BJ (cell line): ENCODE results near the gene ATXN2. TPM values are rescaled to one million over a fixed set of nuclear protein-coding genes. Genes with fewer than 3 reads are reported as not detected.

ENCODE experiments used
- CTCF ChIA-PET: fragments of 350-600 bp; formaldehyde crosslinking; extraction: SDS; loops from one replicate; lab custom pipeline; 2021; ENCODE audit warnings: antibody characterized with exemption, inconsistent platforms; lab: Yijun Ruan, JAX
- POLR2A ChIA-PET: fragments of 300-600 bp; sonication (Branson Sonifier 250); formaldehyde crosslinking; extraction: SDS; loops from one replicate; lab custom pipeline; 2021; ENCODE audit warnings: antibody characterized with exemption; lab: Charles Lee
- DNase-seq: peaks from one replicate; pipeline ENCODE4 v3.0.0-alpha.2; 2011; ENCODE audit warnings: low read depth
- H3K27me3 ChIP-seq: 2 replicates; pipeline ENCODE4 v1.6.0; 2011; ENCODE audit warnings: low read length; ENCODE audit not compliant: control insufficient read depth, insufficient read depth
- H3K36me3 ChIP-seq: 2 replicates; pipeline ENCODE4 v1.5.1; 2011; ENCODE audit warnings: low read length; ENCODE audit not compliant: control insufficient read depth, insufficient read depth
- H3K4me3 ChIP-seq: 2 replicates; pipeline ENCODE4 v1.5.1; 2011; ENCODE audit warnings: low read depth, mild to moderate bottlenecking, control low read depth, low read length
- CTCF ChIP-seq: IDR thresholded peaks from 2 replicates; pipeline ENCODE4 v1.5.1; 2011; ENCODE audit warnings: low read depth, mild to moderate bottlenecking, control low read depth, inconsistent platforms, low read length, moderate library complexity; ENCODE audit not compliant: insufficient read depth
- polyA plus RNA-seq: library from polyadenylated mRNA; depleted of rRNA; stranded (reverse); fragments of >200 nt; gene quantifications from 2 replicates; pipeline ENCODE4 v1.2.3, GENCODE V29; 2011

The ATXN2 gene
- polyA plus RNA-seq, 1 experiment, result 30.3 TPM

GRCh38 chr12:111427417-111428074, 171.6 kb downstream of the ATXN2 start:
- no peak for TF ChIP-seq CTCF
- CTCF ChIA-PET, result interaction anchor here (1.7 kb wide), 1 partner anchor 31 kb away, joined by 7 read pairs; no protein-coding TSS in a partner anchor
- DNase-seq, result no peak
- H3K36me3 ChIP-seq, result peaks cover 1% of the 10 kb centered on the region
- no peaks in the 10 kb centered on the region for H3K27me3 ChIP-seq
- POLR2A ChIA-PET, result no interaction called here
- no peak overlapping the region for H3K4me3 ChIP-seq

- ChIA-PET POLR2A (no interaction called here), CTCF (interaction anchor here (1.7 kb wide), 1 partner anchor 30 kb away, joined by 7 read pairs; no protein-coding TSS in a partner anchor)
- H3K36me3 ChIP-seq, result peaks cover 1% of the 10 kb centered on the region
- no peak for DNase-seq
- TF ChIP-seq CTCF, result no peak
- H3K4me3 ChIP-seq, result no peak overlapping the region
- no peaks in the 10 kb centered on the region for H3K27me3 ChIP-seq
Measured at GRCh38 chr12:111426344-111427185, 172.6 kb downstream of the ATXN2 start.

DNA sequence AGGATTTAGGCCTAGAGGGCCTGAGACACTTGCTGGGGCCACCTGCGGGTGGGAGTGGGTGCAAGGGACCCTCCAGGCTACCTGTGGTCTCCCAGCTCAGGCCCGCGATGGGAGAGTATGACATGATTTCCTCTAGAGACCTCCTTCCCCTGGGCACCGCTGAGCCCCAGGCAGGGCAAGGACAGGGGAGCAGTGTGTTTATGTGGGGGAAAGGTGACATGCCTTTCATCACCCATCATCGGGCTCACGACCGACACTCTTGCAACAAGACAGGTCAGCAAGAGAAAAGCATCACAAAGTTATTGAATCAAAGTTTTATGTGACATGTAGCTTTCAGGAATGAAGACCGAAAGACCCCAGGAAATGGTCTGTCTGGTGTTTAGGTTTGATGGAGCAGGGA, 173.5 kb downstream of the ATXN2 start:
- CTCF ChIA-PET, result no interaction called here
- Histone ChIP-seq H3K27me3 (no peaks in the 10 kb centered on the region), H3K36me3 (peaks cover 6% of the 10 kb centered on the region), H3K4me3 (no peak overlapping the region)
- POLR2A ChIA-PET, result no interaction called here
- TF ChIP-seq CTCF, result no peak
- no peak for DNase-seq

DNA sequence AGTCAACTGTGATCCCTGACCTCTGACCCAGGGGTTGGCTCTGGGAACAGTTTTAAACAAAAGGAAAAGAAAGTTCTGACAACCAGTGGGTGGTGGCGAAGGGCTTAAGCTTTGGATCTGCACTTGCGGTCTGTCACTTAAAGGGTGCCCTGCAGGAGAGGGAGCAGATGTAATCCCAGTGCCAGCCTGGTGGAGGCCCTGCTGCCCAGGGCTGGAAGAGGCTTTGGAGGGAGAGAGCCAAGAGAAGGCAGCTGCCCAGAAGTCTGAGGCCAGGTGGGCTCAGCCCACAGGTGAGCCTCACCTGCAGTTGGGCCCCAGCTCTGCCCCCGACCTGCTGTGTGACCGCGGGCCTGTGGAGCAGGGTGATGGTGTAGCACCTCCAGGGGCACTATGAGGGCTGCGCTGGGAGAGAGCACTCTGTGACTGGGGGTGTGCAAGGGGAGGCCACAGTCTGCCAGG, 174.3 kb downstream of the ATXN2 start:
- Histone ChIP-seq H3K27me3 (no peaks in the 10 kb centered on the region), H3K4me3 (no peak overlapping the region), H3K36me3 (peaks cover 6% of the 10 kb centered on the region)
- no peak for DNase-seq
- no peak for TF ChIP-seq CTCF
- ChIA-PET POLR2A (no interaction called here), CTCF (no interaction called here)

- ChIA-PET CTCF (interaction anchor here (0.8 kb wide), 1 partner anchor 27 kb away, joined by 3 read pairs; no protein-coding TSS in a partner anchor), POLR2A (no interaction called here)
- TF ChIP-seq CTCF, result no peak
- Histone ChIP-seq H3K27me3 (no peaks in the 10 kb centered on the region), H3K36me3 (peaks cover 7% of the 10 kb centered on the region), H3K4me3 (no peak overlapping the region)
- DNase-seq, result no peak
Measured at GRCh38 chr12:111424189-111424792, 174.8 kb downstream of the ATXN2 start.
